Peyer's patch (tissue), 4 donors: ENCODE data around the gene KIF4B.

Experiments
- POLR2A ChIP-seq, 2 donors: fragments of 450-650 bp; IDR thresholded peaks; one replicate each; pipeline ENCODE4 v1.5.1; 2017; ENCODE audit warnings: antibody characterized with exemption in 2 of 2, mild to moderate bottlenecking in 2 of 2, moderate library complexity in 2 of 2
- TF ChIP-seq, protein P1 (sequence below), 6 experiments: fragments of 450-650 bp in 4 of 6; fragments of 200-600 bp in 2 of 6; sonication (generic) in 1 of 6; IDR thresholded peaks; one replicate each; pipeline ENCODE4 v1.5.1; 2017 to 2019; ENCODE audit warnings: antibody characterized with exemption in 6 of 6, mild to moderate bottlenecking in 3 of 6, moderate library complexity in 1 of 6

DNA sequence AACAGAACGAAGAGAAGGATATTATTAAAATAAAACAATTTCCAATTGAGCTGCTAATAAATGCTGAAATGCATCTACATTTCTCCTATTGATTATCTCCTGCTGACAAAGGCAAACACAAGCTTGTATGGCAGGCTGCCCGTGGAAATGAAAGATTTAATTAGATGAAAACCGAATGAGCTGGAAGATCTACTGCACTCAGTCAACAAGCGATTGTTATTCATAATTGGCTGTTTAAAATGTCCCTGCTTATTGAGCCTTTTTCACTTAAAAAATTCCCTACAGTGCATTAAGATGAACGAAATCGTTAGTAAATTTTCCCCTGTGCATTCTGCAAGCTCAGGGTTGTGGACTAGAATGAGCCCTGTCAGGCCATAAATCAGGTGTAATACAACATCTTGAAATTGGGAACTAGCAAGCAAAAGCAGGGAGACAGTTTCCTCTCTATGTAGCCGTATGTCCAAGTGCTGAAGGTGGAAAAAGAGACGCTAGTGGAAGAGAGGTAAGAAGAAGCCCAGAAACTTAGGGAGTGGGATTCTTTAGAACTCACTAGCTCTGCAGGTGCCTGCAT lies 28.5 kb upstream of the KIF4B start:
- TF ChIP-seq, protein P1, sequence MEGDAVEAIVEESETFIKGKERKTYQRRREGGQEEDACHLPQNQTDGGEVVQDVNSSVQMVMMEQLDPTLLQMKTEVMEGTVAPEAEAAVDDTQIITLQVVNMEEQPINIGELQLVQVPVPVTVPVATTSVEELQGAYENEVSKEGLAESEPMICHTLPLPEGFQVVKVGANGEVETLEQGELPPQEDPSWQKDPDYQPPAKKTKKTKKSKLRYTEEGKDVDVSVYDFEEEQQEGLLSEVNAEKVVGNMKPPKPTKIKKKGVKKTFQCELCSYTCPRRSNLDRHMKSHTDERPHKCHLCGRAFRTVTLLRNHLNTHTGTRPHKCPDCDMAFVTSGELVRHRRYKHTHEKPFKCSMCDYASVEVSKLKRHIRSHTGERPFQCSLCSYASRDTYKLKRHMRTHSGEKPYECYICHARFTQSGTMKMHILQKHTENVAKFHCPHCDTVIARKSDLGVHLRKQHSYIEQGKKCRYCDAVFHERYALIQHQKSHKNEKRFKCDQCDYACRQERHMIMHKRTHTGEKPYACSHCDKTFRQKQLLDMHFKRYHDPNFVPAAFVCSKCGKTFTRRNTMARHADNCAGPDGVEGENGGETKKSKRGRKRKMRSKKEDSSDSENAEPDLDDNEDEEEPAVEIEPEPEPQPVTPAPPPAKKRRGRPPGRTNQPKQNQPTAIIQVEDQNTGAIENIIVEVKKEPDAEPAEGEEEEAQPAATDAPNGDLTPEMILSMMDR (IDR thresholded peaks at IDR 0.05) = no peak
- no peak for TF ChIP-seq POLR2A (IDR thresholded peaks at IDR 0.05)
